Adrenal gland (tissue), 5 donors: ENCODE data around the gene TNFAIP8.

Source experiments
- CTCF ChIP-seq, 6 experiments: fragments of 450-650 bp in 4 of 6; fragments of 200-600 bp in 2 of 6; sonication (generic) in 1 of 6; IDR thresholded peaks; 1 replicate in 5 of 6; 2 replicates in 1 of 6; pipeline versions ENCODE4 v1.5.1 to v1.8.0; 2016 to 2021; ENCODE audit warnings: antibody characterized with exemption in 6 of 6, mild to moderate bottlenecking in 2 of 6, moderate library complexity in 1 of 6
- POLR2A ChIP-seq, 2 donors: fragments of 450-650 bp; IDR thresholded peaks; one replicate each; pipeline ENCODE4 v1.6.1; 2017; ENCODE audit warnings: antibody characterized with exemption in 2 of 2, mild to moderate bottlenecking in 2 of 2, moderate library complexity in 1 of 2
- donor health status: DM: no; HTN: no; CAD: no.

- TF ChIP-seq CTCF (IDR thresholded peaks at IDR 0.05): no peak
- TF ChIP-seq POLR2A (IDR thresholded peaks at IDR 0.05): no peak
Observed at GRCh38 chr5:119402555-119402954, 46.7 kb downstream of the TNFAIP8 start.
